Measurements from ENCODE around the gene SUSD4. TPM values are rescaled to one million over a fixed set of nuclear protein-coding genes. Genes with fewer than 3 reads are reported as not detected.

The SUSD4 gene
- total and polyA plus RNA-seq, 7 experiments from 2014 or later: 0.10 to 21.5 (median 7.7) TPM

GRCh38 chr1:223210788-223211120 is 153.2 kb downstream of the SUSD4 start:
- intact Hi-C loops (cut with micrococcal nuclease): no loop called here
- peaks cover 0 to 5% (median 0%) of the 10 kb centered on the region in 5 donors for H3K27me3 Mint-ChIP-seq
- DNase-seq (no peak), ATAC-seq (no peak)
- H3K4me3 Mint-ChIP-seq: no peak overlapping the region
- H3K27ac Mint-ChIP-seq: no peak overlapping the region
- peaks cover 0 to 7% (median 0%) of the 10 kb centered on the region in 7 donors for H3K4me1 Mint-ChIP-seq
- Histone ChIP-seq H3K9me3 (ENCODE audit: control insufficient read depth in 2 of 3, low read length in 3 of 3) (no peaks in the 10 kb centered on the region), H3K27me3 (ENCODE audit: control insufficient read depth in 2 of 2, insufficient read depth in 2 of 2, low read length in 2 of 2) (no peaks in the 10 kb centered on the region), H3K27ac (ENCODE audit: low read depth, low read length) (no peak overlapping the region), H3K4me3 (ENCODE audit: low read length) (no peak overlapping the region), H3K36me3 (ENCODE audit: control insufficient read depth in 2 of 3, insufficient read depth in 3 of 3, low read length in 3 of 3) (no peaks in the 10 kb centered on the region), H3K4me1 (ENCODE audit: control insufficient read depth in 2 of 2, insufficient read depth in 2 of 2, low read length in 2 of 2) (no peaks in the 10 kb centered on the region)
- POLR2A ChIA-PET: interaction anchor here (1.2 kb wide), 1 partner anchor 8 kb away, joined by 3 read pairs; no protein-coding TSS in a partner anchor
- no peaks in the 10 kb centered on the region for H3K36me3 Mint-ChIP-seq
- H3K9me3 Mint-ChIP-seq: no peaks in the 10 kb centered on the region
- CTCF ChIA-PET: no interaction called here

GRCh38 chr1:223209992-223210787 is 153.8 kb downstream of the SUSD4 start:
- Mint-ChIP-seq H3K27me3 (peaks cover 0 to 5% (median 0%) of the 10 kb centered on the region in 5 donors), H3K9me3 (peaks cover 0 to 3% (median 0%) of the 10 kb centered on the region in 11 donors), H3K4me3 (no peak overlapping the region), H3K36me3 (no peaks in the 10 kb centered on the region), H3K4me1 (peaks cover 0 to 7% (median 0%) of the 10 kb centered on the region in 7 donors), H3K27ac (no peak overlapping the region)
- DNase-seq (no peak), ATAC-seq (no peak)
- intact Hi-C loops (cut with micrococcal nuclease): no loop called here
- no peaks in the 10 kb centered on the region for H3K36me3 ChIP-seq (ENCODE audit: control insufficient read depth in 2 of 3, insufficient read depth in 3 of 3, low read length in 3 of 3)
- ChIA-PET CTCF (no interaction called here), POLR2A (no interaction called here)
- no peaks in the 10 kb centered on the region for H3K27me3 ChIP-seq (ENCODE audit: control insufficient read depth in 2 of 2, insufficient read depth in 2 of 2, low read length in 2 of 2)
- H3K27ac ChIP-seq (ENCODE audit: low read depth, low read length): no peak overlapping the region
- H3K4me3 ChIP-seq (ENCODE audit: low read length): no peak overlapping the region
- no peaks in the 10 kb centered on the region for H3K4me1 ChIP-seq (ENCODE audit: control insufficient read depth in 2 of 2, insufficient read depth in 2 of 2, low read length in 2 of 2)
- no peaks in the 10 kb centered on the region for H3K9me3 ChIP-seq (ENCODE audit: control insufficient read depth in 2 of 3, low read length in 3 of 3)

- Histone ChIP-seq H3K4me1 (ENCODE audit: control insufficient read depth in 2 of 2, insufficient read depth in 2 of 2, low read length in 2 of 2) (no peaks in the 10 kb centered on the region), H3K4me3 (ENCODE audit: low read length) (no peak overlapping the region), H3K9me3 (ENCODE audit: control insufficient read depth in 2 of 3, low read length in 3 of 3) (no peaks in the 10 kb centered on the region), H3K36me3 (ENCODE audit: control insufficient read depth in 2 of 3, insufficient read depth in 3 of 3, low read length in 3 of 3) (no peaks in the 10 kb centered on the region), H3K27me3 (ENCODE audit: control insufficient read depth in 2 of 2, insufficient read depth in 2 of 2, low read length in 2 of 2) (no peaks in the 10 kb centered on the region), H3K27ac (ENCODE audit: low read depth, low read length) (no peak overlapping the region)
- H3K9me3 Mint-ChIP-seq: peaks cover 0 to 3% (median 0%) of the 10 kb centered on the region in 11 donors
- intact Hi-C loops (cut with micrococcal nuclease): no loop called here
- ChIA-PET POLR2A (no interaction called here), CTCF (no interaction called here)
- H3K36me3 Mint-ChIP-seq: no peaks in the 10 kb centered on the region
- H3K27me3 Mint-ChIP-seq: peaks cover 0 to 5% (median 0%) of the 10 kb centered on the region in 5 donors
- ATAC-seq: no peak
- no peak for DNase-seq
- H3K4me1 Mint-ChIP-seq: peaks cover 0 to 7% (median 0%) of the 10 kb centered on the region in 7 donors
- no peak overlapping the region for H3K4me3 Mint-ChIP-seq
- H3K27ac Mint-ChIP-seq: no peak overlapping the region
These were observed 154.6 kb downstream of the SUSD4 start for GRCh38 chr1:223209293-223209898.

- Mint-ChIP-seq H3K4me1 (peaks cover 0 to 5% (median 0%) of the 10 kb centered on the region in 7 donors), H3K27ac (no peak overlapping the region), H3K9me3 (peaks cover 0 to 3% (median 0%) of the 10 kb centered on the region in 11 donors), H3K4me3 (no peak overlapping the region), H3K36me3 (no peaks in the 10 kb centered on the region), H3K27me3 (peaks cover 0 to 5% (median 0%) of the 10 kb centered on the region in 5 donors)
- Histone ChIP-seq H3K36me3 (ENCODE audit: control insufficient read depth in 2 of 3, insufficient read depth in 3 of 3, low read length in 3 of 3) (no peaks in the 10 kb centered on the region), H3K27ac (ENCODE audit: low read depth, low read length) (no peak overlapping the region), H3K4me3 (ENCODE audit: low read length) (no peak overlapping the region), H3K4me1 (ENCODE audit: control insufficient read depth in 2 of 2, insufficient read depth in 2 of 2, low read length in 2 of 2) (no peaks in the 10 kb centered on the region), H3K27me3 (ENCODE audit: control insufficient read depth in 2 of 2, insufficient read depth in 2 of 2, low read length in 2 of 2) (no peaks in the 10 kb centered on the region), H3K9me3 (ENCODE audit: control insufficient read depth in 2 of 3, low read length in 3 of 3) (no peaks in the 10 kb centered on the region)
- CTCF ChIA-PET: no interaction called here
- intact Hi-C loops (cut with micrococcal nuclease): no loop called here
- ATAC-seq (no peak), DNase-seq (no peak)
- POLR2A ChIA-PET: no interaction called here
These were observed 155.6 kb downstream of the SUSD4 start for GRCh38 chr1:223208164-223209076.

- POLR2A ChIA-PET: no interaction called here
These were observed 156.5 kb downstream of the SUSD4 start for GRCh38 chr1:223207293-223208066.

GRCh38 chr1:223204424-223204823 is 159.6 kb downstream of the SUSD4 start:
- POLR2A ChIA-PET: interaction anchor here (0.6 kb wide), 1 partner anchor 17 kb away, joined by 3 read pairs; no protein-coding TSS in a partner anchor
- ATAC-seq (no peak), DNase-seq (no peak)
- no peak overlapping the region for H3K27ac ChIP-seq (ENCODE audit: low read depth, low read length)
- no peaks in the 10 kb centered on the region for H3K36me3 ChIP-seq (ENCODE audit: control insufficient read depth in 2 of 3, insufficient read depth in 3 of 3, low read length in 3 of 3)
- H3K27me3 Mint-ChIP-seq: peaks cover 0 to 5% (median 0%) of the 10 kb centered on the region in 5 donors
- H3K4me1 ChIP-seq (ENCODE audit: control insufficient read depth in 2 of 2, insufficient read depth in 2 of 2, low read length in 2 of 2): no peaks in the 10 kb centered on the region
- H3K4me3 Mint-ChIP-seq: no peak overlapping the region
- peaks cover 0 to 3% (median 0%) of the 10 kb centered on the region in 11 donors for H3K9me3 Mint-ChIP-seq
- H3K4me1 Mint-ChIP-seq: peaks cover 0 to 16% (median 9%) of the 10 kb centered on the region in 7 donors
- intact Hi-C loops (cut with micrococcal nuclease): no loop called here
- no peak overlapping the region for H3K27ac Mint-ChIP-seq
- no peak overlapping the region for H3K4me3 ChIP-seq (ENCODE audit: low read length)
- CTCF ChIA-PET: no interaction called here
- no peaks in the 10 kb centered on the region for H3K27me3 ChIP-seq (ENCODE audit: control insufficient read depth in 2 of 2, insufficient read depth in 2 of 2, low read length in 2 of 2)
- no peaks in the 10 kb centered on the region for H3K9me3 ChIP-seq (ENCODE audit: control insufficient read depth in 2 of 3, low read length in 3 of 3)
- H3K36me3 Mint-ChIP-seq: no peaks in the 10 kb centered on the region

More at GRCh38 chr1:223207293-223208066, 156.5 kb downstream of the SUSD4 start:
- Histone ChIP-seq H3K9me3 (ENCODE audit: control insufficient read depth in 2 of 3, low read length in 3 of 3) (no peaks in the 10 kb centered on the region), H3K36me3 (ENCODE audit: control insufficient read depth in 2 of 3, insufficient read depth in 3 of 3, low read length in 3 of 3) (no peaks in the 10 kb centered on the region), H3K4me3 (ENCODE audit: low read length) (no peak overlapping the region), H3K27ac (ENCODE audit: low read depth, low read length) (no peak overlapping the region), H3K27me3 (ENCODE audit: control insufficient read depth in 2 of 2, insufficient read depth in 2 of 2, low read length in 2 of 2) (no peaks in the 10 kb centered on the region), H3K4me1 (ENCODE audit: control insufficient read depth in 2 of 2, insufficient read depth in 2 of 2, low read length in 2 of 2) (no peaks in the 10 kb centered on the region)
- H3K4me1 Mint-ChIP-seq: peaks cover 0 to 5% (median 0%) of the 10 kb centered on the region in 7 donors
- no peaks in the 10 kb centered on the region for H3K36me3 Mint-ChIP-seq
- CTCF ChIA-PET: interaction anchor here (0.6 to 1.1 kb wide), 2 partner anchors 156 to 427 kb away, joined by 3 read pairs; partner anchors contain the start of gene SUSD4
- intact Hi-C loops (cut with micrococcal nuclease): no loop called here
- no peak for DNase-seq
- H3K27ac Mint-ChIP-seq: peak overlapping the region in 2 of 9 donors; percentile 16 to 27
- no peak overlapping the region for H3K4me3 Mint-ChIP-seq
- no peak for ATAC-seq
- H3K27me3 Mint-ChIP-seq: peaks cover 0 to 5% (median 0%) of the 10 kb centered on the region in 5 donors
- peaks cover 0 to 3% (median 0%) of the 10 kb centered on the region in 11 donors for H3K9me3 Mint-ChIP-seq

All from naive thymus-derived CD4-positive, alpha-beta T cell (primary cell).